Measurements from ENCODE around the gene CHRND. TPM values are rescaled to one million over a fixed set of nuclear protein-coding genes. Genes with fewer than 3 reads are reported as not detected.

The CHRND gene
- total RNA-seq, 1 donor from 2014 or later: not detected

- Mint-ChIP-seq H3K9me3 (ENCODE audit: unreplicated experiment) (no peaks in the 10 kb centered on the region), H3K27me3 (ENCODE audit: low read depth, unreplicated experiment) (peaks cover 60% of the 10 kb centered on the region), H3K4me3 (ENCODE audit: unreplicated experiment) (no peak overlapping the region), H3K27ac (ENCODE audit: unreplicated experiment) (no peak overlapping the region), H3K36me3 (ENCODE audit: low read depth, unreplicated experiment) (peaks cover 2% of the 10 kb centered on the region), H3K4me1 (ENCODE audit: low read depth, unreplicated experiment) (no peaks in the 10 kb centered on the region)
- Histone ChIP-seq H3K79me2 (ENCODE audit: insufficient read depth, low read length) (no peaks in the 10 kb centered on the region), H4K20me1 (ENCODE audit: insufficient read depth, low read length) (peaks cover 6% of the 10 kb centered on the region), H3K4me2 (ENCODE audit: low read length) (no peak overlapping the region), H3K9me3 (ENCODE audit: insufficient read depth, low read depth, low read length) (no peaks in the 10 kb centered on the region), H3K9ac (ENCODE audit: low read length) (no peak overlapping the region), H3K36me3 (ENCODE audit: insufficient read depth, low read length) (no peaks in the 10 kb centered on the region), H3K4me1 (ENCODE audit: insufficient read depth, low read length) (no peaks in the 10 kb centered on the region), H3K4me3 (ENCODE audit: insufficient read depth, low read depth, low read length) (no peak overlapping the region), H3K27ac (ENCODE audit: low read depth, low read length) (no peak overlapping the region), H2AFZ (ENCODE audit: low read depth, low read length) (no peak overlapping the region), H3K27me3 (ENCODE audit: insufficient read depth, low read length) (peaks cover 37% of the 10 kb centered on the region)
- no peak for DNase-seq (ENCODE audit: low read depth)
- no peak for FAIRE-seq
- TF ChIP-seq CTCF (IDR thresholded peaks at IDR 0.05; ENCODE audit: insufficient read depth, low read depth, low read length) (no peak), EZH2 (IDR thresholded peaks at IDR 0.05; ENCODE audit: insufficient read depth, low read length) (no peak)
Measured at GRCh38 chr2:232501331-232501771, 24.6 kb upstream of the CHRND start.

DNA sequence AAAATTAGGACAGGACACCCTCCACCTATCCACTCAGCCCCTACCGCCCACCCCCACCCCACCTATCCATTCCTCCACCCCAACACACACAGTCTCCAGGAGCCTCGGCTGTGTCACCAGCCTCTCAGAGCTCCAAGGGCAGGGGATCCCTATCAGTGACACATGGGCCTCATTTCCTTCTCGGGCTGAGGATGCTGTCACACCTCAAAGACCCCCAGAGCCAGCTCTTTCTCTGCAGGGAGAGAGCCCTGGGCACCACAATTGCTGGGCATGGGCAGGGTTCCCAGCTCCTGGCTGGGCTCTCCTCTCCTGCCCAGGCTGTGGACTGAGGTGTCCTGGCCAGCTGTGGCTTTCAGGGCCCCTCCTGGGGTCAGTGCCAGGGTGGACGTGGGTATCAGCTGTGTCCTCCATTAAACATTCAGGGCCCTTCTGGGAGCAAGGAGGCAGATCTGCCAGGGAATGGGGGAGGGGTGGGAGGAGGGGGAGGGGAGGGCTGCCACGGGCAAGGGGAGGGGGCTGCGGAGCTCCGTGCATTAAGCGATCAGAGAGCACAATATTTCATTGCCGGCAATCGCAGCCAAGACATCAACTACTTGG, 24.1 kb upstream of the CHRND start:
- H3K9ac ChIP-seq (ENCODE audit: low read length): no peak overlapping the region
- Mint-ChIP-seq H3K27me3 (ENCODE audit: low read depth, unreplicated experiment) (peaks cover 64% of the 10 kb centered on the region), H3K36me3 (ENCODE audit: low read depth, unreplicated experiment) (peaks cover 2% of the 10 kb centered on the region), H3K9me3 (ENCODE audit: unreplicated experiment) (no peaks in the 10 kb centered on the region), H3K4me1 (ENCODE audit: low read depth, unreplicated experiment) (no peaks in the 10 kb centered on the region), H3K4me3 (ENCODE audit: unreplicated experiment) (no peak overlapping the region), H3K27ac (ENCODE audit: unreplicated experiment) (no peak overlapping the region)
- no peaks in the 10 kb centered on the region for H3K79me2 ChIP-seq (ENCODE audit: insufficient read depth, low read length)
- no peak overlapping the region for H2AFZ ChIP-seq (ENCODE audit: low read depth, low read length)
- no peak overlapping the region for H3K4me2 ChIP-seq (ENCODE audit: low read length)
- DNase-seq (ENCODE audit: low read depth) (no peak), FAIRE-seq (no peak)
- H3K27me3 ChIP-seq (ENCODE audit: insufficient read depth, low read length): peaks cover 41% of the 10 kb centered on the region
- peaks cover 6% of the 10 kb centered on the region for H4K20me1 ChIP-seq (ENCODE audit: insufficient read depth, low read length)
- TF ChIP-seq CTCF (IDR thresholded peaks at IDR 0.05; ENCODE audit: insufficient read depth, low read depth, low read length): no peak
- peak; percentile 41 for TF ChIP-seq EZH2 (IDR thresholded peaks at IDR 0.05; ENCODE audit: insufficient read depth, low read length)
- H3K4me3 ChIP-seq (ENCODE audit: insufficient read depth, low read depth, low read length): no peak overlapping the region
- no peak overlapping the region for H3K27ac ChIP-seq (ENCODE audit: low read depth, low read length)
- H3K36me3 ChIP-seq (ENCODE audit: insufficient read depth, low read length): no peaks in the 10 kb centered on the region
- H3K9me3 ChIP-seq (ENCODE audit: insufficient read depth, low read depth, low read length): no peaks in the 10 kb centered on the region
- H3K4me1 ChIP-seq (ENCODE audit: insufficient read depth, low read length): no peaks in the 10 kb centered on the region

DNA sequence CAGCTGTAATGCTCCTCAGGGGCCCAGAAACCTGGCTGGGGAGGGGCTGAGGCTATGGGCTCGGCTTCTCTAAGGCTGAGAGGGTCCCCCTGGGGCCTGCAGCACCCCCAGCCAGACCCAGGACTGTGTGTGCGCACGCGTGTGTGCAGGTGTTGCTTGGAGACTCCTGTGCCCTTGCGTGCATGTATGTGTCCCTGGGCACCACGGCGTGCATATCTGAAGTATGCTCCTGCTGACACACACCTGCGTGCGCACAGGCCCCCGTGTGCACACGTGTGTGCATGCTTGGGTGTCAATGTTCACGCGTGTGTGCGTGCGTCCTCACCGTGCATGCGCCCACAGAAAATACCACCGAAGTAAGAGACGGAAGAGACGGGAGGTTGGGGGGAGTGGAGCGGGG, 23.4 kb upstream of the CHRND start:
- Mint-ChIP-seq H3K27me3 (ENCODE audit: low read depth, unreplicated experiment) (peaks cover 69% of the 10 kb centered on the region), H3K4me1 (ENCODE audit: low read depth, unreplicated experiment) (no peaks in the 10 kb centered on the region), H3K9me3 (ENCODE audit: unreplicated experiment) (no peaks in the 10 kb centered on the region), H3K36me3 (ENCODE audit: low read depth, unreplicated experiment) (peaks cover 2% of the 10 kb centered on the region), H3K4me3 (ENCODE audit: unreplicated experiment) (peak overlapping the region; percentile 71), H3K27ac (ENCODE audit: unreplicated experiment) (no peak overlapping the region)
- FAIRE-seq (no peak), DNase-seq (ENCODE audit: low read depth) (no peak)
- H3K4me1 ChIP-seq (ENCODE audit: insufficient read depth, low read length): no peaks in the 10 kb centered on the region
- no peak overlapping the region for H2AFZ ChIP-seq (ENCODE audit: low read depth, low read length)
- H3K27ac ChIP-seq (ENCODE audit: low read depth, low read length): no peak overlapping the region
- no peak overlapping the region for H3K4me2 ChIP-seq (ENCODE audit: low read length)
- no peak overlapping the region for H3K9ac ChIP-seq (ENCODE audit: low read length)
- TF ChIP-seq CTCF (IDR thresholded peaks at IDR 0.05; ENCODE audit: insufficient read depth, low read depth, low read length) (no peak), EZH2 (IDR thresholded peaks at IDR 0.05; ENCODE audit: insufficient read depth, low read length) (no peak)
- H3K79me2 ChIP-seq (ENCODE audit: insufficient read depth, low read length): no peaks in the 10 kb centered on the region
- H3K4me3 ChIP-seq (ENCODE audit: insufficient read depth, low read depth, low read length): no peak overlapping the region
- no peaks in the 10 kb centered on the region for H3K36me3 ChIP-seq (ENCODE audit: insufficient read depth, low read length)
- H3K27me3 ChIP-seq (ENCODE audit: insufficient read depth, low read length): peaks cover 47% of the 10 kb centered on the region
- H4K20me1 ChIP-seq (ENCODE audit: insufficient read depth, low read length): peaks cover 6% of the 10 kb centered on the region
- H3K9me3 ChIP-seq (ENCODE audit: insufficient read depth, low read depth, low read length): no peaks in the 10 kb centered on the region
